HG03469 (cell line): ENCODE results near the gene CACNA1I.

Experiments used
- ATAC-seq: cut with Tn5 transposase; IDR thresholded peaks from one replicate; pipeline ENCODE4 v1.9.1; 2021; ENCODE audit warnings: mild to moderate bottlenecking, moderate library complexity, moderate number of reproducible peaks; ENCODE audit not compliant: unreplicated experiment

The CACNA1I gene

GRCh38 chr22:39664485-39665200 lies 94.1 kb downstream of the CACNA1I start:
- no peak for ATAC-seq

GRCh38 chr22:39665229-39665628 lies 94.7 kb downstream of the CACNA1I start:
- no peak for ATAC-seq

- no peak for ATAC-seq
Measured at GRCh38 chr22:39665661-39666431, 95.3 kb downstream of the CACNA1I start.

GRCh38 chr22:39666495-39666894 lies 95.9 kb downstream of the CACNA1I start:
- no peak for ATAC-seq

- no peak for ATAC-seq
Measured at GRCh38 chr22:39666926-39667325, 96.4 kb downstream of the CACNA1I start.

- ATAC-seq: no peak
Measured at GRCh38 chr22:39669432-39669831, 98.9 kb downstream of the CACNA1I start.

GRCh38 chr22:39671936-39672335 lies 101.4 kb downstream of the CACNA1I start:
- ATAC-seq: no peak

GRCh38 chr22:39674536-39674935 lies 104.0 kb downstream of the CACNA1I start:
- no peak for ATAC-seq

GRCh38 chr22:39675947-39676346 lies 105.4 kb downstream of the CACNA1I start:
- no peak for ATAC-seq

GRCh38 chr22:39677967-39678366 lies 107.4 kb downstream of the CACNA1I start:
- ATAC-seq: no peak

- no peak for ATAC-seq
Measured at GRCh38 chr22:39678862-39679490, 108.4 kb downstream of the CACNA1I start.

- no peak for ATAC-seq
Measured at GRCh38 chr22:39679652-39680051, 109.1 kb downstream of the CACNA1I start.

GRCh38 chr22:39680486-39680885 lies 109.9 kb downstream of the CACNA1I start:
- ATAC-seq: no peak

GRCh38 chr22:39681038-39681861 lies 110.7 kb downstream of the CACNA1I start:
- no peak for ATAC-seq

GRCh38 chr22:39682994-39683393 lies 112.4 kb downstream of the CACNA1I start:
- no peak for ATAC-seq

GRCh38 chr22:39683639-39684038 lies 113.1 kb downstream of the CACNA1I start:
- ATAC-seq: no peak

GRCh38 chr22:39684702-39685281 lies 114.2 kb downstream of the CACNA1I start:
- ATAC-seq: no peak

- ATAC-seq: no peak
Measured at GRCh38 chr22:39685336-39686177, 115.0 kb downstream of the CACNA1I start.

- ATAC-seq: no peak
Measured at GRCh38 chr22:39686178-39686620, 115.6 kb downstream of the CACNA1I start.
